NCI-H526 (cell line): Measurements from ENCODE around the gene ELSPBP1.
"Not testable (repeated sequence)": the region's sequence is repeated elsewhere in the genome, so short reads cannot be mapped to it uniquely, and the experiment has no call there.

ENCODE experiments used
- DNase-seq, 2 experiments: peaks; one replicate each; lab custom pipeline; 2025; lab: John Stamatoyannopoulos, UW

ELSPBP1 gene

DNA sequence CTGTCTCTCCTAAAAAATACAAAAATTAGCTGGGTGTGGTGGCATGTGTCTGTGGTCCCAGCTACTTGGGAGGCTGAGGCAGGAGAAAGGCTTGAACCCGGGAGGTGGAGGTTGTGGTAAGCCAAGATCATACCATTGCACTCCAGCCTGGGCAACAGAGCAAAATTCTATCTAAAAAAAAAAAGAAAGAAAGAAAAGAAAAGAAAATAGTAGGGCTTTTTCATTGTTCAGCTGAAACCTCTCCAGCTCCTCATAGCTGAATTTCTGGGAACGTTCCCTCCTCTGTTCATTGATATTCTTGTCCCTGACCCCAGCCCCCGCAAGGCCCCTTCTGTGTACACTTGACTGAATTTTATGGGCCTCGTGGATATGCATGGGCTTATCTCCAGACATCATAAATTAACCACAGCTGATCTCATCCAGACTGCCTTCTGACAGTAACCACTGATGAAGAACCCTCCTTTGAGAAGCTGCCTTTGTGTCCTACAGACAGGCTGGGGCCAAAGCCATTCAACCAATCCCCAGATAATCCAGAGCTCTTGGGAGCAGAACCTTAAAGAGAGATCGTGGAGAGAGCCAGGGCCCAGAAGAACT is at the start of gene ELSPBP1:
Gene ELSPBP1 (plus strand): TSS at position 424 of the 594 bp plus-strand sequence. CDS start 14,036 bp downstream, outside the sequence.
- peak; percentile 40 to 77 for DNase-seq

DNA sequence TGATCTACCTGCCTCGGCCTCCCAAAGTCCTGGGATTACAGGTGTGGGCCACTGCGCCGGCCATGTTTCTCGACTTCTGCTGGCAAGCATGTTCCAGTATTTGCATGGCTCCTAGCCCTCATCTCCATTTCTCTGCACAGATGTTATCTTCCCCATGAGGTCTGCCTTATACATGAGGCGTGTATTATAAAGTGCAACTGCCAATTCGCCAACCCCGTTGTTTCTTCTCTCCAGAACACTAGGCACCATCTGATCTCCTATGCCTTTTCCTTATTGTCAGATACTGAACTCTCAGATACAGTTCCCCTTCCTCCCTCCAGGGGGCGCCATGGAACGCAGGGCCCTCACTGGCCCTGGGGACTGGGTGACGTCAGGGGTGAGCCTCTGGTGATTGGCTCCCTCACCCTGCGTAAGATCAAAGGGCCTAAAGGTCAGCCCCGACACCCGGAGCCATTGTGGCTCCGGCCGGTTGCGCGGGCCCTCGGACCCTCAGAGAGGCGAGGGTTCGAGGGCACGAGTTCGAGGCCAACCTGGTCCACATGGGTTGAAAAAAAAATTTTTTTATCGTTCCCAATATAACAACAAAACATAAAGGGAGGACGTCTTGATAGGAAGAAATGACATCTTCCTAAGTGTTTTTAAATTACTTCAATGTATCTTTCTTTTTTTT is 44.4 kb upstream of the ELSPBP1 start:
- DNase-seq = not testable (repeated sequence)

DNA sequence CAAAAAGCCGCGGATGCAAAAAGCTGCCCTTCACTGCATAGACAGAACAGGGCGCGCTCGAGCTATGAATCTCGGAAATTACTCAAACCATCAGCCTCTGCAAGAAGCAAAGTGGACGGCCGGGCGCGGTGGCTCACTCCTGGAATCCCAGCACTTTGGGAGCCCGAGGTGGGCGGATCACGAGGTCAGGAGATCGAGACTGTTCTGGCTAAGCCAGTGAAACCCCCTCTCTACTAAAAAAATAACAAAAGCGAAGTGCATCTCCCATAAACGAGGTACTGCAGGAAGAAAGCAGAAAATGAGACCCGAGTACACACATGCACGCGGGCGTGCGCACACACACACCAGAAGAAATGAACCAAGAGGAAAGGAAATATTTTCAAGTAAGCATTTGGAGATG is 42.3 kb upstream of the ELSPBP1 start:
- DNase-seq = not testable (repeated sequence)

DNA sequence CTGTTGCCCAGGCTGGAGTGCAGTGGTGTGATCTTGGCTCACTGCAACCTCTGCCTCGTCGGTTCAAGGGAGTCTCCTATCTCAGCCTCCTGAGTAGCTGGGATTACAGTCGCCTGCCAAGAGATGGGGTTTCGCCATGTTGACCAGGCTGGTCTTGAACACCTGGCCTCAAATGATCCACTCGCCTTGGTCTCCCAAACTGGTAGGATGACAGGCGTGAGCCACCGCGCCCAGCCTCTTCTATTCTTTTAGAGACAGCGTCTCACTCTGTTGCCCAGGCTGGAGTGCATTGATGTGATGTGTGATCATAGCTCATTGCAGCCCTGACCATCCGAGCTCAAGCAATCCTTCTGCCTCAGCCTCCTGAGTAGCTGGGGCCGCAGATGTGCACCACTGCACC is 38.5 kb upstream of the ELSPBP1 start:
- not testable (repeated sequence) for DNase-seq

DNA sequence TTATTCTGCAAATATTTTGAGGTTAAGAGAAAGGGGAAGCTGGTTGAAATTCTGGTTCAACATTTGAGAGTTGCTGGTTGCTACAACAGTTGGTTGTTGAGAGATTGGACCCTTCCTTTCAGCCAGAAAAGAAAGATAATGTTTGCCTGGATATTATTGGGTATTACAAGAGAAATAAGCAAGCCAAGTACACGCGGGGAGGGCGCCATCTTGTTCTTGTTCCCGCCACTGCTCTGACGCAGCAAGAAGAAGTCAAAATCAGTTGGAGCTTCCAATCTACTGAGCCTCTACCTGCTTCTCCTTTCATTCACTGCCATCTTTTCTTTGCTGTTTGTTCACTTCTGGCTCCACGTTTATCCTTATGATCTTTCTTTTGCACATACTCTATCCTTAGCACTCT is 20.9 kb upstream of the ELSPBP1 start:
- DNase-seq = no peak

DNA sequence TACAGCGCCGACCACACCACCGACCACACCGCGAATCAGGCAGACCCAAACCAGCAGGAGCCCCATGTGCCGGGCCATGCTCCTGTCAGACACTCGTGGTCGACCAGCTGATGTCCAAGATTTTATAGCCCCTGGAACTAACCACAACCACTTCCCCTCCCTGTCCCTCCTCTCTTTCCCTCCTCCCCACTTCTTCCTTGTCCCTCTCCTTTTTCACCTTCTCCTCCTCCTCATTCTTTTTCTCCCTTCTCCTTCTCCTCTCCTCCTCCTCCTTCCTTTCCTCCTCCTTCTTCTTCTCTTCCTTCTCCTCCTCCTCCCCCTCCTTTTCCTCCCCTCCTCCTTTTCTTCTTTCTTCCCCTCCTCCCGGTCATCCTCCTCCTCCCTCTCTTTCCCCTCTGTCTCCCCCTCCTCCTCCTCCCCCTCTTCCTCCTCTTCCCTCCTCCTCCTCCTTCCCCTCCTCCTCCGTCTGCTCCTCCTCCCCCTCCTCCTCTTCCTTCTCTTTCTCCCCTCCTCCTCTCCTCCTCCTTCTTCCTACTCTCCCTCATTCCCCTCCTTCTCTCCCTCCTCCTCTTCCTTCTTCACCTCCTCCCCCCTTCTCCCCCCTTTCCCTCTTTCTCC is 3.1 kb upstream of the ELSPBP1 start:
- DNase-seq = no peak

DNA sequence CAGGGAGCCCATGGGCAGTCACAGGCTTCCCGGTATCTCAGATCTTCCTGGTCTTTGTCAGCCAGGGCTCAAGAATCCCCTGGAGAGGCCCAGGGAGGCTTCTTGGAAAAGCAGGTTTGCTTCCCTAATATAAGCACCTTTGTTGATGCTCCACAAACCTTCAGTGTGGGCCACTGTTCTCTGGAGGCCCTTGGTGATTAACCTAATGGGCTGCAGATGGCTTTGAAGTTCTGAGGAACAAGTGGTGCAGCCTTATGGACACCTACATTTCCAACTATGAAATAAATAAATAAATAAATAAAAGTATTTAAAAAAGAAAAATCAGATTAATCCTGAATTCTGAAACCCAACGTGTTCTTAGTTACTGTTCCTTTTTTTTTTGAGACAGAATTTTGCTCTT is 2.4 kb upstream of the ELSPBP1 start, which contains the start of gene BSPH1:
Gene BSPH1 (minus strand): TSS at position 101 of the 400 bp plus-strand sequence. CDS start 89 bp downstream, at position 12.
- DNase-seq = no peak

DNA sequence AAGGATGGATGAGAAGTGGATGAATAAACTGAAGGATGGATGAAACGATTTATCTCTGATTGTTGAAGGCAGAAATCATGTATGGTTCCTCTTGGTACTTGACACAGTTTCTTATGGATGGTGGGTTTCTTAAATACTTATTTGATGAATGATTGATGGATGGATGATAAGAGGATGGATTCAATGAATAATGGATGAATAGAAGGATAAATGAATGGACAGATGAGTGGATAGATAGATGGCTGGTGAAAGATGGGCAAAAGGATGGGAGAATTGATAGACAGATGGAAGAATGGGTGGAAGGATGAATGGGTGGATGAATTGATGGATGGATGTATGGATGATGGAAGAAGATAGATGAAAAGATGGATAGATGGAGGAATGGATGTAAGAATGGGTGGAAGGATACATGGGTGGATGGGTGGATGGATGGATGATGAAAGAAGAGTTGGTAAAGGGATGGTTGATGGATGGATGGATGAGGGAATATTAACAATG is 1.8 kb downstream of the ELSPBP1 start:
- no peak for DNase-seq

DNA sequence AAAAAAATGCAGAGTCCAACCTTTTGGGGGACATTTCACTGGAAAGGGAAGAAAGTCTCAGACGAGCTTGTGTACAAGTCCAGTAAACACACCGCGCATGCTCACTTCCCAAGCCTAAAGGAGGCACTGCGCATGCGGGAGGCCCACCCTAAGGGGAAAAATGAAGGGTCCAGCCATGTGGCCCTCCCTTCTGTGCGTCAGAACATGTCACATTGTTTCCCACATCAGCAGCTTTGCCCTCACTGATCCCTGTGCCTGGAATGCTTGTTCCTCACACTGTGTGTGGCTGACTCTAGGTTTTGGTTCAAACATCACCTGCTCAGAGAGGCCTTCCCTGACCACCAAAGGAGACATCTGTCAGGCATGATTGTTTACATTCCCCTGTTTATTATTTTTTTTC is 4.4 kb downstream of the ELSPBP1 start:
- DNase-seq = no peak

DNA sequence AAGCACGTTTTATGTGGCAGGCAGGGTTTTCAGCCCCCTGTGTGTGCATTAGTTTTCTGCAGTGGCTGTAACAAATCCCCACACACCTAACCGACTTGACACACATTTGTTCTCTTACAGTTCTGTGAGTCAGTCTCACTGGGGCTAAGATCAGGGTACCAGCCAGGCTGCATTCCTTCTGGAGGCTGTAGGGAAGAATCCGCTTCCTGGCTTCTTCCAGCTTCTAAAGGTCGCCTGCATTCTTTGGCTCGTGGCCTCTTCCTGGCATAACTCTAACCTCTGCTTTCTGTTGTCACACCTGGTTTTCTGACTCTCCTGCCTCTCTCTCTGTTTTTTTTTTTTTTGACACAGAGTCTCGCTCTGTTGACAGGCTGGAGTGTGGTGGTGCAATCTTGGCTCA is 6.4 kb downstream of the ELSPBP1 start:
- no peak for DNase-seq

DNA sequence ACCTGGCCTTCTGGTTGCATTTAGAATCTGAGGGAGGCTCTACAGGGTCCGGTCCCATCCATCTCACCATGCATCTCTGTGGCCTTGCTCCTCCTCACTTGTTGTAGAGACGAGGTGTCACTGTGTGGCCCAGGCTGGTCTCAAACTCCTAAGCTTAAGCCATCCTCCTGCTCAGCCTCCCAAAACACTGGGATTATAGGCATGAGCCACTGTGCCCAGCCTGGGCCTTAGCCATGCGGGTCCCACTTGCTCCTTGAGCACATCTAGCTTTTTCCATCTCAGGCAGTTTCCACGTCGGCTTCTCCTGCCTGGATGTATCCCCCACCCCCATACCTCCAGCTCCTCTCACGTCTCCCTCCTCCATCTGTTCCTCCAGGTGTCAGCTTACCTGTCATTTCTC is 9.8 kb downstream of the ELSPBP1 start:
- no peak for DNase-seq

DNA sequence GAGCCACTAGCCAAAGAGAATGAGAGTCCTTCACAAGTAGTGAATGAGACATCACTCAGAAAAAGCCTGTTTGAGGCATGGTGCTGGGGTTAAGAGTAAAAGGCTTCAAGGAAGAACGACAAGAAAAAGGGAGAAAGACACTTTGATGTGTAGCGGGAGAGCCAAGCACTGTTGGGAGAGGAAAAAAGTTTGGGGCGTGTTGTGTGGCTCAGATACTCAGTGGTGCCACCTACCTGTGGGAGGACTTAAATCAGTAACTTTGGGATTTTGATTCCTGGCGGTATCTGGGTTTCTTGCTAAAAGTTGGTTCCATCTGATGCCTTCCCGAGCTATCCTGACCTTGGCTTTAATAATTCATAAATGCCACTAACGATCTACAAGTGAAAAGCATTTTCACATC is 12.3 kb downstream of the ELSPBP1 start:
- no peak for DNase-seq

DNA sequence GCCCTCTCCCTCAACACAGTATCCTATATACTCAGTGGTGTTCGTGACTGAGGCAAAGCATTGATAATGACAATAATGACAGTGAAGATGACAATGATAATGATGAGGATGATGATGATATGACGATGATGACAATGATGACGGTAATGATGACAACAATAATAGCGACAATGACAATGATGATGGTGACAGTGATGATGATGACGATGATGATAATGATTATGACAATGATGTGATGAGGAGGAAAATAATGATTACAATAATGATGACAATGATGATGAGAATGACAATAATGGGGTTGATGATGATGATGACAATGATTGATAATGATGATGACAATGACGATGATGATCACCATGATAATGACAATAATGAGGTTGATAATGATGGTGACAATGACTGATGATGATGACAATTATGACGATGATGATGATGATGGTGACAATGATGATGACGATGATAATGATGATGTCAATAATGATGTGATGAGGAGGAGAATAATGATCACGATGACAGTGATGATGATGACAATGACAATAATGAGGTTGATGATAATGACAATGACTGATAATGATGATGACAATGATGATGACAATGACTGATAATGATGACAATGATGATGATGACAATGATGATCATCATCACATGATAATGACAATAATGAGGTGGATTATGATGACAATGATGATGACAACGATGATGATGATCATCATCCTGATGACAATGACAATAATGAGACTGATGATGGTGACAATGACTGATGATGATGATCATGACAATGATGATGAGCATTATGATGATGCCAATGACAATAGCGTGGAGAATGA is 16.7 kb downstream of the ELSPBP1 start:
- no peak for DNase-seq

DNA sequence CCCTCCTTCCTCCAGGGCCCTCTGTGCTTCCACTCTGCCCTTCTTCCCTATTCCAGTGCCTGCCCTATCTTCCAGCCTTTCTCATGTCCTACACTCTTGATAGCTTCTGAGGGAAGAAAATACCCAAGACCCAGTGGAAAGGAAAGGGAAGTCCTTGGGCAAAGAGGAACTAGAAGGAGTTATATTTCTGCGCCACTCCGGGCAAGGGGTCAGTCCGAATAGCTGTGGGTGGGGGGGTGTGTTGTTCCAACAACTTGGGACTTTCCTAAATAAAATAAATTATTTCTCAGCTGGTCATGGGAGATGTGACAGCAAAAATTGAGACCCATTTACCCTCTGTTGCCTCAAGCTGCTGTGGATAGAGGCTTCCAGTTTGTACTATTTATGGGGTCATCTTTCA is 26.3 kb downstream of the ELSPBP1 start:
- DNase-seq = no peak

DNA sequence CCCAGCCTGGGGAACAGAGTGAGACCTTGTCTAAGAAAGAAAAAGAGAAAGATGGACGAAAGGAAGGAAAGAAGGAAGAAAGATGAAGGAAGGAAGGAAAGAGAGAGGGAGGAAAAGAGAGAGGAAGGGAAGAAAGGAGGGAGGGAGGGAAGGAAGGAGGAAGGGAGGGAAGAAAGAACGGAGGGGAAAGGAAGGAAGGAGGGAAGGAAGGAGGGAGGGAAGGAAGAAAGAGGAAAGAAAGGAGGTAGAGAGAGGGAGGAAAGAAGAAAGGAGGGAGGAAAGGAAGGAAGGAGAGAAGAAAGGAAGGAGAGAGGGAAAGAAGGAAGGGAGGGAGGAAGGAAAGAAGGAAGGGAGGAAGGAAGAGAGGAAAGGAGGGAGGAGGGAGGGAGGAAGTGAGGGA is 28.6 kb downstream of the ELSPBP1 start:
- DNase-seq = no peak

DNA sequence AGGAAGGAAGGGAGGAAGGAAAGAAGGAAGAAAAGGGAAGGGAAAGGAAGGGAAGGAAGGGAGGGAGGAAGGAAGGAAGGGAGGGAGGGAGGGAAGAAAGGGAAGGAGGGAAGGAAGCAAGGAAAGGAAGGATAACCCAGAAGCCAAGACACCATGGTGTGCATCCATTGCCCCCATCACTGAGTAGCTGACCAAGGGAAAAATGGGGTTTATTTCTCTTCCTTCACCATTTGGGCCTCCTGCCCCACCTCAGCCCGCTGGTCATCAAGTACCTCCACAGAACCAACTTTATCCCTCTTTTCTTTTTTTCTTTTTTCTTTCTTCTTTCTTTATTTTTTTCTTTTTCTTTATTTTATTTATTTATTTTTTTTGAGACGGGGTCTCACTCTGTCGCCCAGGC is 29.1 kb downstream of the ELSPBP1 start:
- DNase-seq = no peak

DNA sequence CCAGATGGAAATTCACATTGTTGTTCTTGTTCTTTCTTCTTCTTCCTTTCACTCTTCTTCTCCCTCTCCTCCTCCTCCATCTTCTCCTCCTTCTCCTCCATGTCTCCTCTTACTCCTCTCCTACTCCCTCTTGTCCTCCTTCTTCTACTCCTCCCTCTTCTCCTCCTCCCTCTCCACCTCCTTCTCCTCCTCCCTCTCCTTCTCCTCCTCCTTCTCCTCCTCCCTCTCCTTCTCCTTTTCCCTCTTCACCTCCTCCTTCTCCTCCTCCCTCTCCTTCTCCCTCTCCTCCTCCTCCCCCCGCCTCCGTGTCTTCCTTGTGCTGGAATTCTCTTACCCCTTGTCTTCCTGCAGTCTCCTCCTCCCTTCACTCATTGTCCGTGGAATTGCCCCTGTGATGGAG is 31.0 kb downstream of the ELSPBP1 start:
- no peak for DNase-seq

DNA sequence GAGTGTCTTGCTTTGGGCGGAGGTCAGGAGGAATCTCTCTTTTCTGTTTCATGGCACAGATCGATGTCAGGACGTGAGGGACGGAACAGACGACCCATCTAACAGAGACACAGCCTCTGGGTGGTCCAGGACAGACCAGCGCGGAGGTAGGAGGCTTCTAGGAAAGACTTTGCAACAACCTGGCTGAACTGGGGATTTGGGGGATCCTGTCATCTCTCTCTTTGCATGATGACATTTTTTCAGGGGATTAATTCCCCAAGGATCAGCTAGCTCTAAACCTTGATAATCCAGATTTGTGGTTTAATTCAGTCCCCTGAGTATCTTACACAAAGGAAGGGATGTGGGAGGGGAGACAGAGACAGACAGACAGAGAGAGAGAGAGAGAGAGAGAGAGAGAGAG is 35.0 kb downstream of the ELSPBP1 start:
- DNase-seq = no peak

DNA sequence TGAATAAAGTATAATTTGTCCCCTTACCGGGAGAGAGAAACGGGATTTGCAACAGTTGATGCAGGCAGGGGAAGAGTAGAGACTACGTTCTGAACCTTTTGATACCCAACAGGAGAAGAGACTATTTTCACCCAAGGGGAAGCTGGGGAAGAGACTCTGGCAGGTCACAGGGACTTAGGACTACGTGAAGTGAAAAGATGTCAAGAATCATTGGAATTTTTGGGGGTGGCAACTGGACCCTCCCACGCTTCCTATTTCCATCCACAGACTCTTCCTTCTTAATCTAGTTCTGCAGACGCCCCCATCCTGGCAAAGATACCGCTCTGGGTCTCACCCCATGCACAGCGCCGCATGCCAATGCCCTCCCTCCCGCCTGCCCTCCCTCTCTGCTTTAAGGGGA is 35.6 kb downstream of the ELSPBP1 start:
- DNase-seq = no peak

DNA sequence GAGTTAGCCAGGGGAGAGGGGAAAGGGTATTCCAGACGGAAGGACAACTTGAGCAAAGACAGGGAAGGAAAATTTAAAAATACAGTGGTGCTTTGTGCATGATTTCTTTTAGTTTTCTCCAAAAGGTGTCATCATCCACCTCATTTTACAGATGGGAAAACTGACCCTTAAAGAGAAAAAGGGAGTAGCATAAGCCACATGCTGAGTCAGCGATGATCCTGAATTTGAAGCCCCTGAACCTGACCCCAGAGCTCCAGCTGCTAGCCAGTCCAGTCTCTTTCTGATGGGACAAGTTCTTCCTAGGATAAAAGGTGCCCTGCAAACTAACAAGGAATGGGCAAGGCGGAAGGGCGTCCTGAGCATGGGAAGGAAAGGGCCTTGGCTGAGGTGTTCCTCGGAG is 39.2 kb downstream of the ELSPBP1 start:
- DNase-seq = no peak

DNA sequence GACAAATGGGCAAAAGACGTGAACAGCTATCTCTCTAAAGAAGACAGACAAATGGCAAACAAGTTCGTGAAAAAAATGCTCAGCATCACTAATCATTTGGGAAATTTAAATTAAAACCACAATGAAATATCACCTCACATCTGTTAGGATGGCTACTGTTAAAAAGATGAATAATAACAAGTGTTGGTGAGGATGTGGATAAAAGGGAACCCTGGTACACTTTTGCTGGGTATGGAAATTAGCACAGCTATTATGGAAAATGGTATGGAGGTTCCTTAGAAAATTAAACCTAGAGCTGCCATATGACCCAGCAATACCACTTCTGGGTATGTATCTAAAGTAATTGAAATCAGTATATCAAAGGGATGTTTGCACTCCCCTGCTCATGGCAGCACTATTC is 42.3 kb downstream of the ELSPBP1 start:
- DNase-seq = no peak

DNA sequence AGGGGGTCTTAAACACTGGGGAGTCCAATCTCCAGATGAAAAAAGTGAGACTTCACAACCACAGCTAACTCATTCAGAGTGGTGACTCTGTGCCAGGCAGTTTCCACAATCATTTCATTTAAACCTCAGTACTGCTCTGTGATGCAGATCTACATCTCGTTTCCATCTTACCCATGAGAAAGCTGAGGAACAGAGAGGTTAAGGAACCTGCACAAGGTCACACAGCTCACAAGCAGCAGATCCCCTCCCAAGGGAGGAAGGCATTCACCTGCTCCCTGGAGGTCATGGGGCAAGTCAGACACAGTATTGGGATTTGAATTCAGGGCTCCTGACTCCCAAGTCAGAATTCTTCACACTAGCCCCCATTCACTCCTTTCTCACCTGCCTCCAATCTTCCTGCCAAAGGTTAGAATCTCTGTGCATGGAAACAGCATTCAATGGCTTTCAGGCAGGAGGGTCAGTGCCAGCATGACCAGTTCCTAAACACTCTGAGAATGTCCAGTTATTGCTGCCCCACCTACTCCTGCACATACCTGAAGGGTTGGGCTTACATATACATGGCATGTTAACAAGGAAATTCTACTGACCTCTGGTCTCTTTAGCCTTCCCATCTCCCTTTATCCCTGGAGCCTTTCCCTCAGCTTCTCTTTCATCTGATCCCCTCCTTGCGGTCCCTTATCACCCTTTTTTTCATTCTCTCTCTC is 47.6 kb downstream of the ELSPBP1 start:
- no peak for DNase-seq
